Tibial nerve (tissue), 4 donors: ENCODE data around the gene TXK. TPM values are rescaled to one million over a fixed set of nuclear protein-coding genes. Genes with fewer than 3 reads are reported as not detected.

ENCODE experiments used
- DNase-seq, 2 donors: peaks; one replicate each; pipeline ENCODE4 v3.0.0-alpha.2; 2019; ENCODE audit warnings: low spot score in 2 of 2
- H3K27ac ChIP-seq, 4 donors: fragments of 200-600 bp; sonication (generic) in 3 of 4; one replicate each; pipeline ENCODE4 v1.5.1; 2017 to 2019; ENCODE audit warnings: mild to moderate bottlenecking in 1 of 4
- H3K27me3 ChIP-seq, 2 donors: fragments of 200-600 bp; sonication (generic) in 1 of 2; one replicate each; pipeline versions ENCODE4 v1.5.1 to v1.6.0; 2017 to 2019
- H3K36me3 ChIP-seq, 3 donors: fragments of 200-600 bp; sonication (generic); one replicate each; pipeline ENCODE4 v1.5.1; 2018 to 2019
- H3K4me1 ChIP-seq, 4 donors: fragments of 200-600 bp; sonication (generic) in 3 of 4; one replicate each; pipeline ENCODE4 v1.5.1; 2017 to 2019
- H3K4me3 ChIP-seq, 4 donors: fragments of 200-600 bp; sonication (generic) in 3 of 4; one replicate each; pipeline ENCODE4 v1.5.1; 2017 to 2019; ENCODE audit warnings: mild to moderate bottlenecking in 1 of 4, moderate library complexity in 1 of 4
- H3K9me3 ChIP-seq, 4 donors: fragments of 200-600 bp; sonication (generic) in 3 of 4; one replicate each; pipeline ENCODE4 v1.5.1; 2017 to 2019
- EP300 ChIP-seq, 2 donors: sonication (generic); formaldehyde crosslinking; IDR thresholded peaks; one replicate each; pipeline ENCODE4 v1.6.1; 2017; ENCODE audit warnings: antibody characterized with exemption in 2 of 2, mild to moderate bottlenecking in 1 of 2
- POLR2A ChIP-seq, 2 donors: fragments of 450-650 bp; IDR thresholded peaks; one replicate each; pipeline ENCODE4 v1.6.1; 2017; ENCODE audit warnings: antibody characterized with exemption in 2 of 2, mild to moderate bottlenecking in 2 of 2, moderate library complexity in 2 of 2
- WGBS, 2 donors: methylation state at CpG; one replicate each; pipeline ENCODE4 v1.1.5; 2018; 5-methylcytosine and 5-hydroxymethylcytosine counted together
- total RNA-seq, 4 donors: library from RNA; depleted of rRNA; stranded (reverse); fragments of >200 nt; gene quantifications; one replicate each; pipeline ENCODE4 v1.1.0, GENCODE V29; 2016
- TF ChIP-seq, protein P1 (sequence below), 5 experiments: fragments of 200-600 bp in 3 of 5; fragments of 450-650 bp in 2 of 5; sonication (generic) in 3 of 5; IDR thresholded peaks; one replicate each; pipeline ENCODE4 v1.5.1; 2016 to 2019; ENCODE audit warnings: antibody characterized with exemption in 5 of 5, mild to moderate bottlenecking in 3 of 5, moderate library complexity in 2 of 5

Gene TXK
- total RNA-seq, 4 donors from 2014 or later: 0.22 to 0.84 (median 0.30) TPM; not detected in 1

DNA sequence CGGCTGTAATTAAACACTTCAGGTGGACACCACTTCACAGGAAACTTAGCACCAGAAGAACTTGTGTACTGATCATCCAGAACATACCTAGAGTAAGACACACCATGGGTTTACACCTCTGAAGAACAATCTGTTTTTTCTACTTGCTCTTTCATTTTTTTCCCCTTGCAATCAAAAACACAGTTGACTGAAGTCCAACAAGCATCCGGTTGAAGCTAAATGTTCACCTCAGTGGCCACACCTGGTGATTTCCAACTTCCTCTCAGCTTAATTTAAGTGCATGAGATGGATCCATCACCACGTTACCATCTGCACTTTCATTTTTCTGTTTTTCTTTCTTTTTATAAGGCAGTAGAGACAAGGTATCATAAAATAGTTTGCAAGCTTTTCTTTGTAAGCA is 4.9 kb upstream of the TXK start:
- Histone ChIP-seq H3K9me3 (no peaks in the 10 kb centered on the region), H3K27ac (peak overlapping the region in 1 of 4 donors; percentile 17), H3K4me3 (no peak overlapping the region), H3K36me3 (peaks cover 0 to 22% (median 0%) of the 10 kb centered on the region in 3 donors), H3K4me1 (peaks cover 0 to 7% (median 1%) of the 10 kb centered on the region in 4 donors), H3K27me3 (no peaks in the 10 kb centered on the region)
- no peak for TF ChIP-seq POLR2A (IDR thresholded peaks at IDR 0.05)
- no peak for TF ChIP-seq EP300 (IDR thresholded peaks at IDR 0.05)
- TF ChIP-seq, protein P1, sequence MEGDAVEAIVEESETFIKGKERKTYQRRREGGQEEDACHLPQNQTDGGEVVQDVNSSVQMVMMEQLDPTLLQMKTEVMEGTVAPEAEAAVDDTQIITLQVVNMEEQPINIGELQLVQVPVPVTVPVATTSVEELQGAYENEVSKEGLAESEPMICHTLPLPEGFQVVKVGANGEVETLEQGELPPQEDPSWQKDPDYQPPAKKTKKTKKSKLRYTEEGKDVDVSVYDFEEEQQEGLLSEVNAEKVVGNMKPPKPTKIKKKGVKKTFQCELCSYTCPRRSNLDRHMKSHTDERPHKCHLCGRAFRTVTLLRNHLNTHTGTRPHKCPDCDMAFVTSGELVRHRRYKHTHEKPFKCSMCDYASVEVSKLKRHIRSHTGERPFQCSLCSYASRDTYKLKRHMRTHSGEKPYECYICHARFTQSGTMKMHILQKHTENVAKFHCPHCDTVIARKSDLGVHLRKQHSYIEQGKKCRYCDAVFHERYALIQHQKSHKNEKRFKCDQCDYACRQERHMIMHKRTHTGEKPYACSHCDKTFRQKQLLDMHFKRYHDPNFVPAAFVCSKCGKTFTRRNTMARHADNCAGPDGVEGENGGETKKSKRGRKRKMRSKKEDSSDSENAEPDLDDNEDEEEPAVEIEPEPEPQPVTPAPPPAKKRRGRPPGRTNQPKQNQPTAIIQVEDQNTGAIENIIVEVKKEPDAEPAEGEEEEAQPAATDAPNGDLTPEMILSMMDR (IDR thresholded peaks at IDR 0.05): no peak
- DNase-seq: no peak
- whole genome bisulfite sequencing, 2 donors: 76 to 78% methylated on average over 3 of the region's 3 CpGs

DNA sequence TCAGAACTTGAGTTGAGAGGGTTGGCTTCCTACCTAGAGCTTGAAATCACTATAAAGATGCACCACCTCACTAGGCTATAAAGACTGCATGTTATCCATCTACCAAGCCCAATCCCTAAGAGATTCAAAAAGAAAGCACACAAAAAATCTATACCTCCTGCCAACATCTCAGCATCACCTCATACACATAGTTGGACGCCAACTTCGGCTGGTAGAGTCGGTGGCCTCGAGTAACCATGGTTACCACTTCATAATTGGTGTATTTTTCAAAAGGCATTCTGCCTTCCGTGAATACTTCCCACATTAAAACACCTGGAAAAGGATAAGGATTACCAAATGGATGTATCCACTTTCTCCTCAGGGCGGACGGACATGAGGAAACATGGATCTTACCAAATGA is 4.5 kb upstream of the TXK start:
- TF ChIP-seq POLR2A (IDR thresholded peaks at IDR 0.05) (no peak), EP300 (IDR thresholded peaks at IDR 0.05) (no peak)
- TF ChIP-seq, protein P1 (IDR thresholded peaks at IDR 0.05): no peak
- peak overlapping the region in 1 of 4 donors; percentile 17 for H3K27ac ChIP-seq
- peaks cover 0 to 7% (median 2%) of the 10 kb centered on the region in 4 donors for H3K4me1 ChIP-seq
- 91 to 94% methylated on average over 7 of the region's 7 CpGs for whole genome bisulfite sequencing, 2 donors
- no peaks in the 10 kb centered on the region for H3K27me3 ChIP-seq
- no peak for DNase-seq
- H3K4me3 ChIP-seq: no peak overlapping the region
- peaks cover 0 to 22% (median 0%) of the 10 kb centered on the region in 3 donors for H3K36me3 ChIP-seq
- no peaks in the 10 kb centered on the region for H3K9me3 ChIP-seq

DNA sequence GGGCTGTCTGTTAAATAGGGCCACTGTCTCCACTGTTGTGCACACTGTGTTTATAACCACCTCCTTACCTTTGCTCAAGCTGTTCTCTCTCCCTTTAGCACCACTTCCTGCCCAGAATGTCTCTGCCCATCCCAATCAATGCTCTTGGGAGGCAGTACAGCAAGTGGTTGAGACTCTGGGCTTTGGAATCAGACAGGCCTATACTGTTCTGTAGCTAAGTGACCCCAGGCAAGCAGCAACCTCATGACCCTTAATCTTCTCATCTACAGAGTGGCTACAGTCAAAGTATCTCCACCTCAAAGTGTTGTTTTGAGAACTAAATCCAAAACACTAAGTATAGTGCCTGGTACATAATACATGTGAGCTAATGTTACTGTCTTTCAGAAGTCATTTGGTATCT is 3.8 kb upstream of the TXK start:
- no peak for DNase-seq
- TF ChIP-seq EP300 (IDR thresholded peaks at IDR 0.05): no peak
- TF ChIP-seq, protein P1 (IDR thresholded peaks at IDR 0.05): no peak
- no peak for TF ChIP-seq POLR2A (IDR thresholded peaks at IDR 0.05)
- Histone ChIP-seq H3K27me3 (no peaks in the 10 kb centered on the region), H3K27ac (peak overlapping the region in 1 of 4 donors; percentile 17), H3K36me3 (peaks cover 0 to 22% (median 0%) of the 10 kb centered on the region in 3 donors), H3K4me3 (no peak overlapping the region), H3K9me3 (no peaks in the 10 kb centered on the region), H3K4me1 (peaks cover 0 to 7% (median 2%) of the 10 kb centered on the region in 4 donors)

DNA sequence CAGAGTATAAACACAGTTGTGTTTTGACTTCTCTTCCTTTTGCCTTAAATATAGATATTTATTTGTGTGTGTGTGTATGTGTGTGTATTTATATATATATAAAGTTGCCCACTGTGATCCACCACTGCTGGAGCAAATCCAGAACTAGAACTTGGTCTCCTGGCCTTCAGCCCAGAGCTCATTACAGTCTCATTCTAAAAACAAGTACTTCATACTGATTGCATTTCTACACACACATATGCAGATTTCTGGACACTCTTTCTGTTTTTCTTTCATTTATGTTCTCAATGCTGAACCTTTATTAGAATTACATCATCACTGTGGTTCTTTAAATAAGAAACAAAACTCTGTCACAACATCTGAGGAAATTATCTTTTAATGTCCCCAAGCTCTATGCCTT is 381 bp downstream of the TXK start:
- H3K27me3 ChIP-seq: no peaks in the 10 kb centered on the region
- peaks cover 0 to 7% (median 1%) of the 10 kb centered on the region in 4 donors for H3K4me1 ChIP-seq
- no peaks in the 10 kb centered on the region for H3K9me3 ChIP-seq
- peak overlapping the region in 1 of 4 donors; percentile 19 for H3K4me3 ChIP-seq
- peak overlapping the region in 1 of 4 donors; percentile 19 for H3K27ac ChIP-seq
- DNase-seq: no peak
- H3K36me3 ChIP-seq: peaks cover 0 to 22% (median 0%) of the 10 kb centered on the region in 3 donors
- TF ChIP-seq EP300 (IDR thresholded peaks at IDR 0.05) (no peak), POLR2A (IDR thresholded peaks at IDR 0.05) (no peak)

DNA sequence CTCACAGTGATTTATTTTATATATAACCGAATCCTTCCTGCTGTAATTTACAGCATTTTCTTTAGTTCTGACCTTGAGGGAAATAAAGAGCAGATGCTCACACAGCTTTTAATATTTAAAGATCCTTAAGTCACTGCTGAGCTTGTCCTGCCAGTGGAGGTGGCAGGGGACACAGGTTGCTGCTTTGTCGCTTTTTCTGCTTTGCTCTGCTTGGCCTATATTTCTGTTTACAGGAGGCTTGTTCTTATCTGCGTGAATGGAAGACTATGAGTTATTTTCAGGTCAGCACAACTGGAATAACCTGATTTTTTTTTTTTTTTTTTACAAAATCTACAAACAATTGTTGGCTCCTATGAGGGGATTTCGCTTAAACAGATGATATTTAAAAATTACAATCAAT is 2.3 kb downstream of the TXK start:
- no peaks in the 10 kb centered on the region for H3K27me3 ChIP-seq
- no peak overlapping the region for H3K27ac ChIP-seq
- H3K4me3 ChIP-seq: no peak overlapping the region
- no peak for DNase-seq
- H3K9me3 ChIP-seq: no peaks in the 10 kb centered on the region
- 94 to 95% methylated on average over 4 of the region's 4 CpGs for WGBS, 2 donors
- peaks cover 0 to 11% (median 0%) of the 10 kb centered on the region in 3 donors for H3K36me3 ChIP-seq
- TF ChIP-seq POLR2A (IDR thresholded peaks at IDR 0.05) (no peak), EP300 (IDR thresholded peaks at IDR 0.05) (no peak)
- TF ChIP-seq, protein P1 (IDR thresholded peaks at IDR 0.05): no peak
- peaks cover 0 to 18% (median 7%) of the 10 kb centered on the region in 4 donors for H3K4me1 ChIP-seq

DNA sequence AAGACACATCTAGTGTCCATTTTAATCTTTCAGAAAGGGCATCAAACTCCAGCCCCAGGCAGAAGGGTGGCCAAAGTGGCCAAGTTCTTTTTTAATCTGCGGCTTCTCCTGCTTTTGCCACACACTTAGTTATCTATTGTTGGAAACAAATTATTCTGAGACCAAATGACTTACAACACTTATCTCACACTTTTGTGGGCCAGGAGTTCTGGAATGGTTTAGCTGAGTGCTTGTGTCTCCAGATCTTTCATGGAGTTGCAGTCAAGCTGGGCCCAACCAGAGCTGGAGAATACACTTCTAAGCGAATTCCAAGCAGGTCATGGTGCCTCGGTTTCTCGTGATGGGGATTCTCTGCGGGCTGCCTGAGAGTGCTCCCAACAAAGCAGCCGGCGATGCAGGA is 4.0 kb downstream of the TXK start:
- H3K9me3 ChIP-seq: no peaks in the 10 kb centered on the region
- no peak overlapping the region for H3K4me3 ChIP-seq
- H3K27me3 ChIP-seq: no peaks in the 10 kb centered on the region
- TF ChIP-seq POLR2A (IDR thresholded peaks at IDR 0.05) (no peak), EP300 (IDR thresholded peaks at IDR 0.05) (no peak)
- TF ChIP-seq, protein P1 (IDR thresholded peaks at IDR 0.05): no peak
- 87 to 94% methylated on average over 5 to 7 of the region's 7 CpGs for WGBS, 2 donors
- H3K27ac ChIP-seq: no peak overlapping the region
- DNase-seq: no peak
- H3K36me3 ChIP-seq: no peaks in the 10 kb centered on the region
- peaks cover 0 to 18% (median 7%) of the 10 kb centered on the region in 4 donors for H3K4me1 ChIP-seq
